Activated CD4-positive, CD25-positive, alpha-beta regulatory T cell treated with anti-CD3 and anti-CD28 coated beads, Interleukin-2, amount 50 U/mL, for 24 hours (primary cell): Measurements from ENCODE around the gene ACP5.
"Not testable (repeated sequence)": the region's sequence is repeated elsewhere in the genome, so short reads cannot be mapped to it uniquely, and the experiment has no call there.

ENCODE experiments used
- ATAC-seq, 2 donors: fragments of 150-1000 bp; cut with Tn5 transposase; one replicate each; pipeline ENCODE4 v1.10.0; 2021; ENCODE audit warnings: mild to moderate bottlenecking in 1 of 2, moderate library complexity in 1 of 2

The ACP5 gene

GRCh38 chr19:11578258-11579142, 1.1 kb upstream of the ACP5 start:
- peak in 1 of 2 donors; percentile 57 for ATAC-seq

- no peak for ATAC-seq
Measured at GRCh38 chr19:11576227-11576626, 1.2 kb downstream of the ACP5 start.

GRCh38 chr19:11574689-11575088, 2.8 kb downstream of the ACP5 start:
- no peak for ATAC-seq

- ATAC-seq, result not testable (repeated sequence)
Measured at GRCh38 chr19:11573763-11574162, 3.7 kb downstream of the ACP5 start.

GRCh38 chr19:11573354-11573753, 4.1 kb downstream of the ACP5 start:
- ATAC-seq, result not testable (repeated sequence)

- no peak for ATAC-seq
Measured at GRCh38 chr19:11570039-11570462, 7.4 kb downstream of the ACP5 start.

- no peak for ATAC-seq
Measured at GRCh38 chr19:11566164-11566563, 11.3 kb downstream of the ACP5 start.

GRCh38 chr19:11565649-11565980, 11.8 kb downstream of the ACP5 start:
- not testable (repeated sequence) for ATAC-seq

- not testable (repeated sequence) for ATAC-seq
Measured at GRCh38 chr19:11564082-11564807, 13.2 kb downstream of the ACP5 start.

- no peak for ATAC-seq
Measured at GRCh38 chr19:11563532-11563931, 13.9 kb downstream of the ACP5 start.

- peak; percentile 57 to 59 for ATAC-seq
Measured at GRCh38 chr19:11560404-11561051, 16.9 kb downstream of the ACP5 start.

- ATAC-seq, result peak; percentile 96 to 97
Measured at GRCh38 chr19:11558881-11559828, 18.3 kb downstream of the ACP5 start, which contains the start of gene ELOF1. ELOF1 (minus strand) TSS chr19:11559230; CDS start chr19:11554347, 4,883 bp downstream.

GRCh38 chr19:11556634-11557420, 20.6 kb downstream of the ACP5 start:
- no peak for ATAC-seq

- no peak for ATAC-seq
Measured at GRCh38 chr19:11555246-11555645, 22.2 kb downstream of the ACP5 start.

GRCh38 chr19:11554160-11554559, 23.3 kb downstream of the ACP5 start:
- no peak for ATAC-seq

- ATAC-seq, result no peak
Measured at GRCh38 chr19:11552666-11553372, 24.6 kb downstream of the ACP5 start.

- peak in 1 of 2 donors; percentile 27 for ATAC-seq
Measured at GRCh38 chr19:11551603-11552235, 25.7 kb downstream of the ACP5 start.

GRCh38 chr19:11550265-11550664, 27.2 kb downstream of the ACP5 start:
- ATAC-seq, result no peak

GRCh38 chr19:11549386-11549953, 28.0 kb downstream of the ACP5 start:
- no peak for ATAC-seq
